Coronary artery (tissue), 2 donors: ENCODE data around the gene METTL14.

ENCODE experiments used
- DNase-seq: peaks from one replicate; pipeline ENCODE4 v3.0.0-alpha.2; 2017; ENCODE audit warnings: low spot score
- H3K27ac ChIP-seq, 2 donors: fragments of 200-600 bp; sonication (generic); one replicate each; pipeline ENCODE4 v1.5.1; 2016 to 2019
- H3K4me3 ChIP-seq: fragments of 200-600 bp; sonication (generic); 2 replicates; pipeline ENCODE4 v1.5.1; 2016; ENCODE audit warnings: mild to moderate bottlenecking, moderate library complexity
- TF ChIP-seq, protein P1 (sequence below): fragments of 200-600 bp; sonication (generic); IDR thresholded peaks from one replicate; pipeline ENCODE4 v1.5.1; 2019; ENCODE audit warnings: antibody characterized with exemption

METTL14 gene

DNA sequence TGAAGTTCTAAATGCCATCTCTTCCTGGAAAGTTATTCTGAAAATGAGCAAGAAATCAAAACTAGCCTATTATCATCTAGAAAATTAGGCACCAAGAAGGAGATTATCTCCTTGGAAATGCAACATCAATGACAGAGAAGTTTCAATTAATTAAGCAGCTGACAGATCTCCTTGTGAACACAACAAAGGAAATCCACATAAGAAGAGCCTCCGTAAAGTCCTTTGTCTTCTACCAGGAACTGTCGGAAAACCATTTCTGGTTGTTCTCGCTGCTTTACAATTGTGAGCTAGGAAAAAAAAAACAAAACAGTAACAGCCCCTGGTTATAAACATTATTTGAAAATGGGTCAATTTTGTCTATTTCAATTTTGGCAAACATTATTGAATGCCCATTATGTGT is 38.2 kb downstream of the METTL14 start:
- no peak overlapping the region for H3K4me3 ChIP-seq
- no peak for DNase-seq
- no peak overlapping the region for H3K27ac ChIP-seq
- TF ChIP-seq, protein P1, sequence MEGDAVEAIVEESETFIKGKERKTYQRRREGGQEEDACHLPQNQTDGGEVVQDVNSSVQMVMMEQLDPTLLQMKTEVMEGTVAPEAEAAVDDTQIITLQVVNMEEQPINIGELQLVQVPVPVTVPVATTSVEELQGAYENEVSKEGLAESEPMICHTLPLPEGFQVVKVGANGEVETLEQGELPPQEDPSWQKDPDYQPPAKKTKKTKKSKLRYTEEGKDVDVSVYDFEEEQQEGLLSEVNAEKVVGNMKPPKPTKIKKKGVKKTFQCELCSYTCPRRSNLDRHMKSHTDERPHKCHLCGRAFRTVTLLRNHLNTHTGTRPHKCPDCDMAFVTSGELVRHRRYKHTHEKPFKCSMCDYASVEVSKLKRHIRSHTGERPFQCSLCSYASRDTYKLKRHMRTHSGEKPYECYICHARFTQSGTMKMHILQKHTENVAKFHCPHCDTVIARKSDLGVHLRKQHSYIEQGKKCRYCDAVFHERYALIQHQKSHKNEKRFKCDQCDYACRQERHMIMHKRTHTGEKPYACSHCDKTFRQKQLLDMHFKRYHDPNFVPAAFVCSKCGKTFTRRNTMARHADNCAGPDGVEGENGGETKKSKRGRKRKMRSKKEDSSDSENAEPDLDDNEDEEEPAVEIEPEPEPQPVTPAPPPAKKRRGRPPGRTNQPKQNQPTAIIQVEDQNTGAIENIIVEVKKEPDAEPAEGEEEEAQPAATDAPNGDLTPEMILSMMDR = no peak

DNA sequence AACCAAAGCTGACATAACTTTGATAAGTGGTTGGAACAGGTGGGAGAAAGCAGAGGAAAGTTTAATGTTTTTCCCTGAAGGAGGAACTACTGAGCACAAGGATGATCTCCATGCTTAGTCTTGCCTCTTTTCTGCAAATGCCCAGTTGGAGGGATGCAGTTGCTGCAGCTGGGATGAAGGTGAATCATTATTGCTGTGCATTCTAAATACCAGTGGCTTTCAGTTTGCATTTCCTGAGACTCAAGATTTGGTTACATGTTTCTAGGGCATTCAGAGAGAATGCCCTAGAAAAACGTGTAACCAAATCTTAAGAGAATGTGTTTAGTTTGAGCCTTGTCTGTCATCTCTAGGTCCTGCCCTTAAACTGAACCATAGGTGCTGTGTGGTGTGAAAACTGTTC is 42.2 kb downstream of the METTL14 start:
- no peak overlapping the region for H3K4me3 ChIP-seq
- no peak overlapping the region for H3K27ac ChIP-seq
- TF ChIP-seq, protein P1 = no peak
- DNase-seq = no peak

DNA sequence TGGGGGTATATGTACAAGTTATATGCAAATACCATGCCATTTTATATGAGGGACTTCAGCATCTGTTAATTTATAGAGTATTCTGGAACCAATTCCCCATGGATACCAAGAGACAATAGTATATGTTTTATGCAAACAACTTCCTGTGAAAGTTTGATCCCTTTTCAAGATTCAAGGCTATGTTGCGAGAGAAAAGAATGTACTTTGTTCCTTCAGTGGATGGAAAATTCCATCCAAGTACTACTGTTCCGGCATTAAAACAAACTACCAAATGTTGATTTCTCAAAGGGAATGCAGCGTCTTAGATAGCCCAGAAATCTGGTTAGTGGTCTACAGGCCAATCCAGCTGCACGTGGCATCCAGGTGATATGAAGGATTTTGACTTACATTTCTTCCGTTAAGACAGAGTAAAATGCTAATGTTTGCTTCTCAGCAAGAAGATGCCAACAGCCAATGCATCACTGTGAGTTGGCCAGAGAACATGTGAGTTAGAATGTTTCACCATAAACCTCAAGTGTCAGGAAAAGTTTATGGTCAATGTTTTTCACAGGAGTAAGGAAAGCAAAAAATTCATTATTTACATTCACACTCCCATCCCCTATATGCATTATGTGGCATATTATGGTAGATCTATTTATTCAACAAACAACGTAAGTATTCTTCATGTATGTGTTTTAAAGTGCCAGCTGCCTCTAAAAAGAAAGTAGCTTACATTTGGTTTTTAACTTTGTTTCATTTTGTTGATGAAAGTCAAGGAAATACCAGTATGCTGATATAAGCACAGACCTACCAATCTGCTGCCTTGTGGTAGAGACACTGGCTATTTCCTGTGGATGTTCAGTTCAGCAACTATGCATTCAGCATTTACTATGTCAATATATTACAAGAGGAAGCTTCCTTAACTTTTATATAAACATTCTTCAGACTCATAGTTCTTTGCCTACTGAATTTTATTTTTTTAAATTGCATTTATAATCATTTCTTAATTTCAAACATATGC is 44.4 kb downstream of the METTL14 start:
- H3K27ac ChIP-seq = no peak overlapping the region
- TF ChIP-seq, protein P1 = no peak
- H3K4me3 ChIP-seq = no peak overlapping the region
- no peak for DNase-seq

DNA sequence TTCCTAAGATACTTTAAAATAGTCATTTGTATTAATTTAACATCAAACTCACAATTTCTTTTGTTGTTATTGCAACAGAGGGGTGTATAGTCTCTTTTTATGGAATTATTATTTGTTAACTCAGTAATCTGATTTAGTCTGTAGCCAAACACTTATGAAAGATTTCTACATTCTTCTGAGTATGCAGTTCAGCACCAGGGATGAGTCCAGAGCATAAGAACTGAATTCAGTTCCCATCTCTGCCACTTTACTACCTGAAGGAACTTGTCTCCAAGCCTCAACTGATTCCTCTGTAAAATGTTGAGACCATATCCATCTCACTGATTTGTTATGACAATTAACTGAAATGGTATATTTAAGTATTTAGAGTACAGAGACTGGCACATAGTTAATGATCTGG is 45.5 kb downstream of the METTL14 start:
- TF ChIP-seq, protein P1 = no peak
- no peak overlapping the region for H3K27ac ChIP-seq
- DNase-seq = no peak
- H3K4me3 ChIP-seq = no peak overlapping the region

DNA sequence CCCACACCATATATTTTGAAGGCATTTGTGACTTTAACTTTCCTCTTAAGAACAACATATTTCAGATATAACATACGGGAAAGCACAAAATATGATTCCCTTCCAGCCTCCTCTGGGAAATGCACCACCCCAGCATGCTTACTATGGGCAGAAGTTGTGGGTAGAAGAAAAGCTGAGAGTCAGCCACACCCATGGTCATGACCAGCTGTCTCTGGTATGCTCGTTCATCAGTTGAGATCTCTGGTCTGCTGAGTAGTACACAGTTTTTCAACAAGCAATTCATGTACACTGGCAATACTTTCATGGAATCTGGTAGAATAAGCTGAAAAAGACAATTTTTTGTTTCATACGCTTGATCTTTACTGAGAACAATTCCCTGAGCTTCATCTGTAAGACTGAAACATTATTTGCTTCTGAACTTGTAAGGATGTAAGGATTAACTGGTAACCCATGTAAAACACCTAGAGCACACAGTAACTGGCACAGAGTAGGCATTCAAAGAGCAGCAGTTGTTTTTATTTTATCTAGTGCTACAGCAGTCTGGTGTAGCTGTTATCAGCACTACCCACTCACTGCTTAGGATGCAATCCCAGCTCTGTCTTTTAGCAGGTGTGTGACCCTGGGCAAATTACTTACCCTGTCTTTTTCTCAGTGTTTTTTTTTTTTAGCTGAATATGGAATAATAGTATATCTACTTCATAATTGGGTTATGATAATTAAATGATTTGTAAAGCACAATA is 47.6 kb downstream of the METTL14 start:
- DNase-seq = no peak
- Histone ChIP-seq H3K4me3 (no peak overlapping the region), H3K27ac (no peak overlapping the region)
- TF ChIP-seq, protein P1 = no peak

DNA sequence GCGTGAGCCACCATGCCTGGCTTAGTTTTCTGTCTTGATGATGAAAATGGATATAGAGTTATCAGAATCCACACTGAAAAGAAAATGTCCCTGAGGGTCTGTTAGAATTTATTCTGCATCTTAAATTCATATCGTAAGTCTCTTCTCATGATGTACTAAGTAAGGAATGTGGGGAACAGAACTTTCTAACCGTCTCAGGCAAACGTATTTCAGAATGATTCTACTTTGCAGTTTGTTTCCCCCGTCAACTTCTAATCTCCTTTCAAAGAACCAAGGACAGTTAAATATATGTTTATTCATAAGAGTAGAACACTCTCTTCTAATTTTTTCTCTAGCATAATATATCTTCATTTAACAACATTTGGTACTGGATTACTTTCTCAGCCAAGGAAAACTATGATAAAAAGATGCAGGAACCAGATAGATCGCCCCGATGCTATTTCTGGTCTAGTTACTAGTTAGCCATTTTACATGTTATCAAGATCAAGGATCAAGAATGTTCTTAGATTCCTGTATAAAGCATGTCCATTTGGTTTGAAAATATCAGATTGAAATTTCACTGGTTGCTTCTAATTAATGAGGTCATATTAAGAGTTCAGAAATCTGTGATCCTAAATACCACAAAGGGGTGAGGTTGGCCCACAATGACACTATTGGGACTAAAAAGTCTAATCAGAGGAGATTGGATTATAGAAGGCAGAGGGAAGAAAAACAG is 49.5 kb downstream of the METTL14 start:
- no peak overlapping the region for H3K4me3 ChIP-seq
- DNase-seq = no peak
- TF ChIP-seq, protein P1 = no peak
- H3K27ac ChIP-seq = no peak overlapping the region
